SW480 (cell line): ENCODE data around the gene CEACAM5.
"Not testable (repeated sequence)": the region's sequence is repeated elsewhere in the genome, so short reads cannot be mapped to it uniquely, and the experiment has no call there.

Experiments
- DNase-seq: peaks from one replicate; pipeline ENCODE4 v3.0.0-alpha.2; 2016; ENCODE audit warnings: low spot score

The CEACAM5 gene

DNA sequence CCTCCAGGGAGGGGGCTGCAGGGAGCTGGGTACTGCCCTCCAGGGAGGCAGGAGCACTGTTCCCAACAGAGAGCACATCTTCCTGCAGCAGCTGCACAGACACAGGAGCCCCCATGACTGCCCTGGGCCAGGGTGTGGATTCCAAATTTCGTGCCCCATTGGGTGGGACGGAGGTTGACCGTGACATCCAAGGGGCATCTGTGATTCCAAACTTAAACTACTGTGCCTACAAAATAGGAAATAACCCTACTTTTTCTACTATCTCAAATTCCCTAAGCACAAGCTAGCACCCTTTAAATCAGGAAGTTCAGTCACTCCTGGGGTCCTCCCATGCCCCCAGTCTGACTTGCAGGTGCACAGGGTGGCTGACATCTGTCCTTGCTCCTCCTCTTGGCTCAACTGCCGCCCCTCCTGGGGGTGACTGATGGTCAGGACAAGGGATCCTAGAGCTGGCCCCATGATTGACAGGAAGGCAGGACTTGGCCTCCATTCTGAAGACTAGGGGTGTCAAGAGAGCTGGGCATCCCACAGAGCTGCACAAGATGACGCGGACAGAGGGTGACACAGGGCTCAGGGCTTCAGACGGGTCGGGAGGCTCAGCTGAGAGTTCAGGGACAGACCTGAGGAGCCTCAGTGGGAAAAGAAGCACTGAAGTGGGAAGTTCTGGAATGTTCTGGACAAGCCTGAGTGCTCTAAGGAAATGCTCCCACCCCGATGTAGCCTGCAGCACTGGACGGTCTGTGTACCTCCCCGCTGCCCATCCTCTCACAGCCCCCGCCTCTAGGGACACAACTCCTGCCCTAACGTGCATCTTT is 7.8 kb upstream of the CEACAM5 start:
- no peak for DNase-seq

DNA sequence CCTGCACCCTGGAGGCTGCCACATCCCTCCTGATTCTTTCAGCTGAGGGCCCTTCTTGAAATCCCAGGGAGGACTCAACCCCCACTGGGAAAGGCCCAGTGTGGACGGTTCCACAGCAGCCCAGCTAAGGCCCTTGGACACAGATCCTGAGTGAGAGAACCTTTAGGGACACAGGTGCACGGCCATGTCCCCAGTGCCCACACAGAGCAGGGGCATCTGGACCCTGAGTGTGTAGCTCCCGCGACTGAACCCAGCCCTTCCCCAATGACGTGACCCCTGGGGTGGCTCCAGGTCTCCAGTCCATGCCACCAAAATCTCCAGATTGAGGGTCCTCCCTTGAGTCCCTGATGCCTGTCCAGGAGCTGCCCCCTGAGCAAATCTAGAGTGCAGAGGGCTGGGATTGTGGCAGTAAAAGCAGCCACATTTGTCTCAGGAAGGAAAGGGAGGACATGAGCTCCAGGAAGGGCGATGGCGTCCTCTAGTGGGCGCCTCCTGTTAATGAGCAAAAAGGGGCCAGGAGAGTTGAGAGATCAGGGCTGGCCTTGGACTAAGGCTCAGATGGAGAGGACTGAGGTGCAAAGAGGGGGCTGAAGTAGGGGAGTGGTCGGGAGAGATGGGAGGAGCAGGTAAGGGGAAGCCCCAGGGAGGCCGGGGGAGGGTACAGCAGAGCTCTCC is 6.9 kb upstream of the CEACAM5 start:
- no peak for DNase-seq

GRCh38 chr19:41702171-41702651 is 6.2 kb upstream of the CEACAM5 start:
- DNase-seq = no peak

- no peak for DNase-seq
Observed at GRCh38 chr19:41703602-41704293, 4.7 kb upstream of the CEACAM5 start.

DNA sequence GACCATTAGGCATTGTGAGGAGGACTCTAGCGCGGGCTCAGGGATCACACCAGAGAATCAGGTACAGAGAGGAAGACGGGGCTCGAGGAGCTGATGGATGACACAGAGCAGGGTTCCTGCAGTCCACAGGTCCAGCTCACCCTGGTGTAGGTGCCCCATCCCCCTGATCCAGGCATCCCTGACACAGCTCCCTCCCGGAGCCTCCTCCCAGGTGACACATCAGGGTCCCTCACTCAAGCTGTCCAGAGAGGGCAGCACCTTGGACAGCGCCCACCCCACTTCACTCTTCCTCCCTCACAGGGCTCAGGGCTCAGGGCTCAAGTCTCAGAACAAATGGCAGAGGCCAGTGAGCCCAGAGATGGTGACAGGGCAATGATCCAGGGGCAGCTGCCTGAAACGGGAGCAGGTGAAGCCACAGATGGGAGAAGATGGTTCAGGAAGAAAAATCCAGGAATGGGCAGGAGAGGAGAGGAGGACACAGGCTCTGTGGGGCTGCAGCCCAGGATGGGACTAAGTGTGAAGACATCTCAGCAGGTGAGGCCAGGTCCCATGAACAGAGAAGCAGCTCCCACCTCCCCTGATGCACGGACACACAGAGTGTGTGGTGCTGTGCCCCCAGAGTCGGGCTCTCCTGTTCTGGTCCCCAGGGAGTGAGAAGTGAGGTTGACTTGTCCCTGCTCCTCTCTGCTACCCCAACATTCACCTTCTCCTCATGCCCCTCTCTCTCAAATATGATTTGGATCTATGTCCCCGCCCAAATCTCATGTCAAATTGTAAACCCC is 2.8 kb upstream of the CEACAM5 start:
- DNase-seq = peak; percentile 26

GRCh38 chr19:41706741-41707501 is 1.5 kb upstream of the CEACAM5 start:
- peak; percentile 86 for DNase-seq

DNA sequence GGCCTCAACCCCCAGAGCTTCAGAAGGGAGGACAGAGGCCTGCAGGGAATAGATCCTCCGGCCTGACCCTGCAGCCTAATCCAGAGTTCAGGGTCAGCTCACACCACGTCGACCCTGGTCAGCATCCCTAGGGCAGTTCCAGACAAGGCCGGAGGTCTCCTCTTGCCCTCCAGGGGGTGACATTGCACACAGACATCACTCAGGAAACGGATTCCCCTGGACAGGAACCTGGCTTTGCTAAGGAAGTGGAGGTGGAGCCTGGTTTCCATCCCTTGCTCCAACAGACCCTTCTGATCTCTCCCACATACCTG is 969 bp upstream of the CEACAM5 start:
- DNase-seq = no peak

GRCh38 chr19:41707871-41708371 is 505 bp upstream of the CEACAM5 start:
- no peak for DNase-seq

DNA sequence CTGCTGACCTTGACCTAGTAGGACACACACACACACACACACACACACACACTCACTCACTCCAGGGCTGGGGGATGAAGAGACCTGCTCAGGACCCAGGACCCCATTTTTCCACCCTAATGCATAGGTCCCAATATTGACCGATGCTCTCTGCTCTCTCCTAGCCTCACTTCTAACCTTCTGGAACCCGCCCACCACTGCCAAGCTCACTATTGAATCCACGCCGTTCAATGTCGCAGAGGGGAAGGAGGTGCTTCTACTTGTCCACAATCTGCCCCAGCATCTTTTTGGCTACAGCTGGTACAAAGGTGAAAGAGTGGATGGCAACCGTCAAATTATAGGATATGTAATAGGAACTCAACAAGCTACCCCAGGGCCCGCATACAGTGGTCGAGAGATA is 1.1 kb downstream of the CEACAM5 start:
- DNase-seq = not testable (repeated sequence)

- no peak for DNase-seq
Observed at GRCh38 chr19:41709951-41710645, 1.7 kb downstream of the CEACAM5 start.

GRCh38 chr19:41711376-41712261 is 3.2 kb downstream of the CEACAM5 start:
- no peak for DNase-seq

DNA sequence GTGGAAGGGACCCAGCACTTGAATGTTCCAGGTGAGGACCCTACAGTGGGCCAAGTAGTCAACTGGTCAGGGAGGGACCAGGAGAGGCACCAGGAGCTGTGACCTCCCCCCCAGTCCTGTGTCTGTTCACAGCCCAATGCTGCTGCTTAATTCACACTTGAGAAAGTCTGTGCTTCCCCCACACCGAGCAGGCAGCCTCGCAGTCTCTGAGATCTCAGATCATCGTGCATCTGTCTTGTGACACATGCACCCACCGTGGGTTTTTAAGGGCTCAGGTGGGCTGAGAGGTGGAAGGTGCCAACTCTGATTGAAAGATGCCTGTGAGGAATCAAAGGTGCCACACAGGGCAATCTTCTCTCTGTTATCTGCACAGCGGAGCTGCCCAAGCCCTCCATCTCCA is 6.2 kb downstream of the CEACAM5 start:
- no peak for DNase-seq

DNA sequence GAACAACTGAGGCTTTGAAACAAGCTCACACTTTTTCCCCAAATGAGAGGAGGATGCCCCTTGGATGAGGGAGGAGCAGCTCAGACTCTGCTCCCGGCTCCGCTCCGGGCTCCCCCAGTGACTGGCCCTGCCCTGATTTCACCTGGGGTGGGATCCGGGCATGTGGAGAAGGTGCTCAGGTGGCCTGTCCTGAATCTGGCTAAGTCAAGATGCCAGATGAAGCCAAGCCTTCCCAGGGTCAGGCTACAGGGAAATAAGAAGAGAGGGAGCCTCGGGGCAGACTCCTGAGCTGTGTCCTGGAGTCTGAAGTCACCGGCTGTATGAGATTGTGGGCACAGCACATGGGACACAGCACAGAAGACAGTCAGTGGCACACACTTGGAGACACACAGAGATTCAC is 10.3 kb downstream of the CEACAM5 start:
- no peak for DNase-seq

- DNase-seq = no peak
Observed at GRCh38 chr19:41720103-41720502, 11.7 kb downstream of the CEACAM5 start.

GRCh38 chr19:41726493-41726892 is 18.1 kb downstream of the CEACAM5 start:
- no peak for DNase-seq

GRCh38 chr19:41734156-41734555 is 25.7 kb downstream of the CEACAM5 start:
- no peak for DNase-seq

- no peak for DNase-seq
Observed at GRCh38 chr19:41734585-41734984, 26.2 kb downstream of the CEACAM5 start.

GRCh38 chr19:41735071-41735600 is 26.7 kb downstream of the CEACAM5 start:
- no peak for DNase-seq

GRCh38 chr19:41739361-41739760 is 30.9 kb downstream of the CEACAM5 start:
- no peak for DNase-seq
